ENCODE measurements around the gene RPUSD1. TPM values are rescaled to one million over a fixed set of nuclear protein-coding genes. Genes with fewer than 3 reads are reported as not detected.

RPUSD1 gene
- total and polyA plus RNA-seq, 5 donors from 2014 or later = 20.8 to 24.9 (median 22.8) TPM

- Histone ChIP-seq H3K4me1 (ENCODE audit: control insufficient read depth, insufficient read depth, low read length, poor library complexity, severe bottlenecking) (peaks cover 18% of the 10 kb centered on the region), H3K9me3 (ENCODE audit: control insufficient read depth in 2 of 2, low read length in 2 of 2) (no peaks in the 10 kb centered on the region), H3K4me3 (ENCODE audit: low read depth, low read length) (no peak overlapping the region), H3K27me3 (ENCODE audit: control insufficient read depth, insufficient read depth, low read length) (no peaks in the 10 kb centered on the region), H3K36me3 (ENCODE audit: control insufficient read depth, insufficient read depth, low read length) (peaks cover 7% of the 10 kb centered on the region), H3K27ac (ENCODE audit: insufficient read depth, low read length, poor library complexity, severe bottlenecking) (no peak overlapping the region)
- no peaks in the 10 kb centered on the region for H3K27me3 Mint-ChIP-seq
- peaks cover 0 to 13% (median 0%) of the 10 kb centered on the region in 4 donors for H3K4me1 Mint-ChIP-seq
- no peak for DNase-seq
- peaks cover 0 to 2% (median 0%) of the 10 kb centered on the region in 7 donors for H3K9me3 Mint-ChIP-seq
- H3K4me3 Mint-ChIP-seq = no peak overlapping the region
- no peak for ATAC-seq (ENCODE audit: low read depth in 2 of 2)
- no peaks in the 10 kb centered on the region for H3K36me3 Mint-ChIP-seq
- no peak overlapping the region for H3K27ac Mint-ChIP-seq
Measured at GRCh38 chr16:782766-783403, 5.3 kb downstream of the RPUSD1 start.

- Histone ChIP-seq H3K36me3 (ENCODE audit: control insufficient read depth, insufficient read depth, low read length) (peaks cover 7% of the 10 kb centered on the region), H3K27me3 (ENCODE audit: control insufficient read depth, insufficient read depth, low read length) (no peaks in the 10 kb centered on the region), H3K4me3 (ENCODE audit: low read depth, low read length) (no peak overlapping the region), H3K27ac (ENCODE audit: insufficient read depth, low read length, poor library complexity, severe bottlenecking) (no peak overlapping the region), H3K9me3 (ENCODE audit: control insufficient read depth in 2 of 2, low read length in 2 of 2) (no peaks in the 10 kb centered on the region), H3K4me1 (ENCODE audit: control insufficient read depth, insufficient read depth, low read length, poor library complexity, severe bottlenecking) (peaks cover 12% of the 10 kb centered on the region)
- Mint-ChIP-seq H3K27ac (no peak overlapping the region), H3K36me3 (no peaks in the 10 kb centered on the region), H3K9me3 (peaks cover 0 to 2% (median 0%) of the 10 kb centered on the region in 7 donors), H3K4me3 (no peak overlapping the region), H3K4me1 (peaks cover 0 to 9% (median 0%) of the 10 kb centered on the region in 4 donors), H3K27me3 (no peaks in the 10 kb centered on the region)
- ATAC-seq (ENCODE audit: low read depth in 2 of 2) (no peak), DNase-seq (no peak)
Measured at GRCh38 chr16:782258-782657, 5.9 kb downstream of the RPUSD1 start.

GRCh38 chr16:781346-782010 lies 6.7 kb downstream of the RPUSD1 start:
- Histone ChIP-seq H3K9me3 (ENCODE audit: control insufficient read depth in 2 of 2, low read length in 2 of 2) (no peaks in the 10 kb centered on the region), H3K4me3 (ENCODE audit: low read depth, low read length) (no peak overlapping the region), H3K27ac (ENCODE audit: insufficient read depth, low read length, poor library complexity, severe bottlenecking) (no peak overlapping the region), H3K36me3 (ENCODE audit: control insufficient read depth, insufficient read depth, low read length) (peaks cover 5% of the 10 kb centered on the region), H3K27me3 (ENCODE audit: control insufficient read depth, insufficient read depth, low read length) (no peaks in the 10 kb centered on the region), H3K4me1 (ENCODE audit: control insufficient read depth, insufficient read depth, low read length, poor library complexity, severe bottlenecking) (peaks cover 6% of the 10 kb centered on the region)
- no peak for DNase-seq
- H3K27me3 Mint-ChIP-seq = no peaks in the 10 kb centered on the region
- H3K9me3 Mint-ChIP-seq = peaks cover 0 to 2% (median 0%) of the 10 kb centered on the region in 7 donors
- no peak overlapping the region for H3K27ac Mint-ChIP-seq
- ATAC-seq (ENCODE audit: low read depth in 2 of 2) = no peak
- no peak overlapping the region for H3K4me3 Mint-ChIP-seq
- H3K4me1 Mint-ChIP-seq = peaks cover 0 to 4% (median 0%) of the 10 kb centered on the region in 4 donors
- no peaks in the 10 kb centered on the region for H3K36me3 Mint-ChIP-seq

GRCh38 chr16:780296-780695 lies 7.9 kb downstream of the RPUSD1 start:
- H3K27me3 Mint-ChIP-seq = no peaks in the 10 kb centered on the region
- H3K4me1 ChIP-seq (ENCODE audit: control insufficient read depth, insufficient read depth, low read length, poor library complexity, severe bottlenecking) = peaks cover 2% of the 10 kb centered on the region
- peaks cover 0 to 2% (median 0%) of the 10 kb centered on the region in 4 donors for H3K4me1 Mint-ChIP-seq
- no peak for DNase-seq
- H3K27ac Mint-ChIP-seq = no peak overlapping the region
- no peaks in the 10 kb centered on the region for H3K27me3 ChIP-seq (ENCODE audit: control insufficient read depth, insufficient read depth, low read length)
- H3K9me3 ChIP-seq (ENCODE audit: control insufficient read depth in 2 of 2, low read length in 2 of 2) = no peaks in the 10 kb centered on the region
- no peak for ATAC-seq (ENCODE audit: low read depth in 2 of 2)
- peaks cover 0 to 2% (median 0%) of the 10 kb centered on the region in 7 donors for H3K9me3 Mint-ChIP-seq
- H3K4me3 ChIP-seq (ENCODE audit: low read depth, low read length) = no peak overlapping the region
- no peaks in the 10 kb centered on the region for H3K36me3 ChIP-seq (ENCODE audit: control insufficient read depth, insufficient read depth, low read length)
- no peak overlapping the region for H3K27ac ChIP-seq (ENCODE audit: insufficient read depth, low read length, poor library complexity, severe bottlenecking)
- H3K36me3 Mint-ChIP-seq = no peaks in the 10 kb centered on the region
- no peak overlapping the region for H3K4me3 Mint-ChIP-seq

- ATAC-seq (ENCODE audit: low read depth in 2 of 2) (no peak), DNase-seq (no peak)
- Mint-ChIP-seq H3K27me3 (no peaks in the 10 kb centered on the region), H3K4me1 (no peaks in the 10 kb centered on the region), H3K9me3 (peaks cover 0 to 2% (median 0%) of the 10 kb centered on the region in 7 donors), H3K4me3 (no peak overlapping the region), H3K36me3 (no peaks in the 10 kb centered on the region), H3K27ac (no peak overlapping the region)
- no peaks in the 10 kb centered on the region for H3K36me3 ChIP-seq (ENCODE audit: control insufficient read depth, insufficient read depth, low read length)
- H3K27me3 ChIP-seq (ENCODE audit: control insufficient read depth, insufficient read depth, low read length) = no peaks in the 10 kb centered on the region
- no peak overlapping the region for H3K4me3 ChIP-seq (ENCODE audit: low read depth, low read length)
- no peaks in the 10 kb centered on the region for H3K9me3 ChIP-seq (ENCODE audit: control insufficient read depth in 2 of 2, low read length in 2 of 2)
- H3K4me1 ChIP-seq (ENCODE audit: control insufficient read depth, insufficient read depth, low read length, poor library complexity, severe bottlenecking) = no peaks in the 10 kb centered on the region
- no peak overlapping the region for H3K27ac ChIP-seq (ENCODE audit: insufficient read depth, low read length, poor library complexity, severe bottlenecking)
Measured at GRCh38 chr16:779561-779960, 8.6 kb downstream of the RPUSD1 start.

- no peaks in the 10 kb centered on the region for H3K36me3 Mint-ChIP-seq
- Histone ChIP-seq H3K4me3 (ENCODE audit: low read depth, low read length) (no peak overlapping the region), H3K27me3 (ENCODE audit: control insufficient read depth, insufficient read depth, low read length) (no peaks in the 10 kb centered on the region), H3K36me3 (ENCODE audit: control insufficient read depth, insufficient read depth, low read length) (no peaks in the 10 kb centered on the region), H3K4me1 (ENCODE audit: control insufficient read depth, insufficient read depth, low read length, poor library complexity, severe bottlenecking) (no peaks in the 10 kb centered on the region), H3K27ac (ENCODE audit: insufficient read depth, low read length, poor library complexity, severe bottlenecking) (no peak overlapping the region), H3K9me3 (ENCODE audit: control insufficient read depth in 2 of 2, low read length in 2 of 2) (no peaks in the 10 kb centered on the region)
- no peaks in the 10 kb centered on the region for H3K4me1 Mint-ChIP-seq
- no peaks in the 10 kb centered on the region for H3K27me3 Mint-ChIP-seq
- ATAC-seq (ENCODE audit: low read depth in 2 of 2) (no peak), DNase-seq (no peak)
- H3K9me3 Mint-ChIP-seq = peaks cover 0 to 2% (median 0%) of the 10 kb centered on the region in 7 donors
- no peak overlapping the region for H3K27ac Mint-ChIP-seq
- H3K4me3 Mint-ChIP-seq = no peak overlapping the region
Measured at GRCh38 chr16:778909-779527, 9.2 kb downstream of the RPUSD1 start.

GRCh38 chr16:778447-778846 lies 9.7 kb downstream of the RPUSD1 start:
- Histone ChIP-seq H3K36me3 (ENCODE audit: control insufficient read depth, insufficient read depth, low read length) (no peaks in the 10 kb centered on the region), H3K27me3 (ENCODE audit: control insufficient read depth, insufficient read depth, low read length) (no peaks in the 10 kb centered on the region)

More at GRCh38 chr16:778447-778846, 9.7 kb downstream of the RPUSD1 start:
- ATAC-seq (ENCODE audit: low read depth in 2 of 2) = peak in 1 of 2 donors; percentile 13
- H3K27ac ChIP-seq (ENCODE audit: insufficient read depth, low read length, poor library complexity, severe bottlenecking) = no peak overlapping the region
- no peaks in the 10 kb centered on the region for H3K27me3 Mint-ChIP-seq
- no peaks in the 10 kb centered on the region for H3K9me3 ChIP-seq (ENCODE audit: control insufficient read depth in 2 of 2, low read length in 2 of 2)
- H3K4me1 ChIP-seq (ENCODE audit: control insufficient read depth, insufficient read depth, low read length, poor library complexity, severe bottlenecking) = no peaks in the 10 kb centered on the region
- H3K27ac Mint-ChIP-seq = no peak overlapping the region
- H3K4me3 ChIP-seq (ENCODE audit: low read depth, low read length) = no peak overlapping the region
- no peaks in the 10 kb centered on the region for H3K4me1 Mint-ChIP-seq
- no peak overlapping the region for H3K4me3 Mint-ChIP-seq
- H3K36me3 Mint-ChIP-seq = no peaks in the 10 kb centered on the region
- peaks cover 0 to 2% (median 0%) of the 10 kb centered on the region in 7 donors for H3K9me3 Mint-ChIP-seq
- no peak for DNase-seq

Measured in CD4-positive, CD25-positive, alpha-beta regulatory T cell (primary cell).